ES-I3 (cell line): ENCODE results near the gene BTN3A1.

Experiments
- H3K36me3 ChIP-seq: 2 replicates; pipeline ENCODE4 v1.6.1; 2013; ENCODE audit warnings: mild to moderate bottlenecking, low read length, control low read depth, moderate library complexity; ENCODE audit not compliant: insufficient read depth
- H3K4me1 ChIP-seq: 2 replicates; pipeline ENCODE4 v1.6.1; 2013; ENCODE audit warnings: mild to moderate bottlenecking, control low read depth, low read length; ENCODE audit not compliant: insufficient read depth
- H3K9ac ChIP-seq: 2 replicates; pipeline ENCODE4 v1.6.1; 2013; ENCODE audit warnings: low read depth, mild to moderate bottlenecking, low read length, moderate library complexity
- H3K9me3 ChIP-seq: 2 replicates; pipeline ENCODE4 v1.6.1; 2013; ENCODE audit warnings: mild to moderate bottlenecking, low read length, moderate library complexity; ENCODE audit not compliant: control insufficient read depth, insufficient read depth

BTN3A1 gene

GRCh38 chr6:26389349-26389894 lies 12.7 kb upstream of the BTN3A1 start:
- Histone ChIP-seq H3K36me3 (peaks cover 8% of the 10 kb centered on the region; the same call in 1 of the 2 replicates), H3K9me3 (no peaks in the 10 kb centered on the region), H3K4me1 (peaks cover 7% of the 10 kb centered on the region; the same call in 1 of the 2 replicates), H3K9ac (no peak overlapping the region)

GRCh38 chr6:26390531-26390930 lies 11.5 kb upstream of the BTN3A1 start:
- H3K36me3 ChIP-seq: peaks cover 8% of the 10 kb centered on the region; the same call in 1 of the 2 replicates
- H3K4me1 ChIP-seq: peaks cover 7% of the 10 kb centered on the region; the same call in 1 of the 2 replicates
- H3K9ac ChIP-seq: no peak overlapping the region
- no peaks in the 10 kb centered on the region for H3K9me3 ChIP-seq

GRCh38 chr6:26392932-26393636 lies 9.0 kb upstream of the BTN3A1 start:
- no peak overlapping the region for H3K9ac ChIP-seq
- H3K4me1 ChIP-seq: peaks cover 1% of the 10 kb centered on the region; the same call in 1 of the 2 replicates
- H3K36me3 ChIP-seq: peaks cover 8% of the 10 kb centered on the region; the same call in 1 of the 2 replicates
- no peaks in the 10 kb centered on the region for H3K9me3 ChIP-seq

GRCh38 chr6:26394289-26394688 lies 7.8 kb upstream of the BTN3A1 start:
- H3K9me3 ChIP-seq: no peaks in the 10 kb centered on the region
- H3K36me3 ChIP-seq: peaks cover 8% of the 10 kb centered on the region; the same call in 1 of the 2 replicates
- no peak overlapping the region for H3K9ac ChIP-seq
- H3K4me1 ChIP-seq: no peaks in the 10 kb centered on the region

- H3K4me1 ChIP-seq: no peaks in the 10 kb centered on the region
- H3K36me3 ChIP-seq: no peaks in the 10 kb centered on the region
- no peak overlapping the region for H3K9ac ChIP-seq
- H3K9me3 ChIP-seq: no peaks in the 10 kb centered on the region
Observed at GRCh38 chr6:26398555-26398954, 3.5 kb upstream of the BTN3A1 start.

GRCh38 chr6:26400626-26401025 lies 1.4 kb upstream of the BTN3A1 start:
- no peaks in the 10 kb centered on the region for H3K36me3 ChIP-seq
- no peaks in the 10 kb centered on the region for H3K9me3 ChIP-seq
- no peak overlapping the region for H3K9ac ChIP-seq
- no peaks in the 10 kb centered on the region for H3K4me1 ChIP-seq

GRCh38 chr6:26401389-26401986 lies 587 bp upstream of the BTN3A1 start:
- Histone ChIP-seq H3K9me3 (no peaks in the 10 kb centered on the region), H3K9ac (peak overlapping the region; percentile 84; the same call in 1 of the 2 replicates), H3K36me3 (no peaks in the 10 kb centered on the region)

GRCh38 chr6:26403893-26404292 lies 1.8 kb downstream of the BTN3A1 start:
- Histone ChIP-seq H3K9me3 (no peaks in the 10 kb centered on the region), H3K36me3 (no peaks in the 10 kb centered on the region), H3K9ac (no peak overlapping the region), H3K4me1 (no peaks in the 10 kb centered on the region)

More at GRCh38 chr6:26401389-26401986, 587 bp upstream of the BTN3A1 start:
- H3K4me1 ChIP-seq: no peaks in the 10 kb centered on the region

GRCh38 chr6:26404546-26404945 lies 2.5 kb downstream of the BTN3A1 start:
- no peaks in the 10 kb centered on the region for H3K9me3 ChIP-seq
- no peaks in the 10 kb centered on the region for H3K36me3 ChIP-seq
- H3K4me1 ChIP-seq: peaks cover 2% of the 10 kb centered on the region; the same call in 1 of the 2 replicates
- H3K9ac ChIP-seq: no peak overlapping the region

GRCh38 chr6:26408828-26409730 lies 7.0 kb downstream of the BTN3A1 start:
- Histone ChIP-seq H3K9me3 (no peaks in the 10 kb centered on the region), H3K36me3 (no peaks in the 10 kb centered on the region), H3K9ac (no peak overlapping the region), H3K4me1 (peaks cover 5% of the 10 kb centered on the region; the same call in 1 of the 2 replicates)

- no peaks in the 10 kb centered on the region for H3K9me3 ChIP-seq
Observed at GRCh38 chr6:26411751-26412150, 9.7 kb downstream of the BTN3A1 start.

GRCh38 chr6:26412228-26412627 lies 10.2 kb downstream of the BTN3A1 start:
- H3K9ac ChIP-seq: no peak overlapping the region
- peaks cover 5% of the 10 kb centered on the region; the same call in 1 of the 2 replicates for H3K4me1 ChIP-seq
- peaks cover 3% of the 10 kb centered on the region; the same call in 1 of the 2 replicates for H3K9me3 ChIP-seq
- no peaks in the 10 kb centered on the region for H3K36me3 ChIP-seq

More at GRCh38 chr6:26411751-26412150, 9.7 kb downstream of the BTN3A1 start:
- Histone ChIP-seq H3K4me1 (peaks cover 5% of the 10 kb centered on the region; the same call in 1 of the 2 replicates), H3K9ac (no peak overlapping the region), H3K36me3 (no peaks in the 10 kb centered on the region)

- H3K9ac ChIP-seq: no peak overlapping the region
- no peaks in the 10 kb centered on the region for H3K36me3 ChIP-seq
- peaks cover 3% of the 10 kb centered on the region; the same call in 1 of the 2 replicates for H3K9me3 ChIP-seq
- peaks cover 5% of the 10 kb centered on the region; the same call in 1 of the 2 replicates for H3K4me1 ChIP-seq
Observed at GRCh38 chr6:26412954-26413353, 10.9 kb downstream of the BTN3A1 start.

- Histone ChIP-seq H3K36me3 (no peaks in the 10 kb centered on the region), H3K4me1 (peaks cover 5% of the 10 kb centered on the region; the same call in 1 of the 2 replicates), H3K9me3 (peaks cover 3% of the 10 kb centered on the region; the same call in 1 of the 2 replicates), H3K9ac (no peak overlapping the region)
Observed at GRCh38 chr6:26414281-26414680, 12.2 kb downstream of the BTN3A1 start.
